ENCODE results near the gene TECRL. TPM values are rescaled to one million over a fixed set of nuclear protein-coding genes. Genes with fewer than 3 reads are reported as not detected.

The TECRL gene
- total and polyA plus RNA-seq, 2 experiments from 2014 or later, result not detected

DNA sequence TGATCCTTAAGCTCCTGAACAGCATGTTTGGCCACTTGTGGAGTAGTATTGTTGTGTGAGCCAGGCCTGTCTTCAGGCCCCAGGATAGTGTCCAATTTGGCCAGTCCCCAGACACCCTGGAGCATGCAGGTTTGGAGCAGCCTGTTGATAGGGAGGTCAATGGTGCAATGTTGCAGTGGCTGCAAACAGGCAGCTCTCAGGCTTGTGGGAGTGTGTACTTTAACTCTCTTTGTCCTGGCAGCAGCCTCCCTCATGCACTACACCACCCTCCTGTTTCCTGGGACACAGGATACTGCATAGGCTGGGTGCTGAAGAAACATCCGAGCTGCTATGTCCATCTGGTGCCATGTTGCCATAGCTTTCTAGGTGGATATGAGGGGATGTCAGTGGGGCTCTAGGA is 24.0 kb downstream of the TECRL start:
- no peak for ATAC-seq
- Mint-ChIP-seq H3K4me3 (no peak overlapping the region), H3K27ac (no peak overlapping the region), H3K4me1 (no peaks in the 10 kb centered on the region), H3K27me3 (ENCODE audit: insufficient read depth, low read depth, poor library complexity) (no peaks in the 10 kb centered on the region), H3K36me3 (ENCODE audit: low read depth) (no peaks in the 10 kb centered on the region), H3K9me3 (no peaks in the 10 kb centered on the region)
- Histone ChIP-seq H3K27ac (ENCODE audit: low read depth) (no peak overlapping the region), H3F3A (replicated peaks; ENCODE audit: low read depth) (no peaks in the 10 kb centered on the region), H4K20me1 (replicated peaks; ENCODE audit: insufficient read depth) (no peaks in the 10 kb centered on the region), H3K27me3 (ENCODE audit: insufficient read depth) (no peaks in the 10 kb centered on the region), H3K79me2 (replicated peaks; ENCODE audit: insufficient read depth) (no peaks in the 10 kb centered on the region), H3K36me3 (ENCODE audit: insufficient read depth) (no peaks in the 10 kb centered on the region), H3K9me2 (ENCODE audit: insufficient read depth) (peaks cover 4% of the 10 kb centered on the region; the same call in 1 of the 2 replicates), H3K4me2 (no peak overlapping the region), H3K4me1 (ENCODE audit: insufficient read depth) (no peaks in the 10 kb centered on the region), H3K4me3 (no peak overlapping the region), H2AFZ (no peak overlapping the region)
- TF ChIP-seq POLR2AphosphoS5 (IDR thresholded peaks at IDR 0.05; ENCODE audit: low read depth) (no peak), JUNB (IDR thresholded peaks at IDR 0.05; ENCODE audit: unreplicated experiment) (no peak), EZH2phosphoT487 (IDR thresholded peaks at IDR 0.05; ENCODE audit: unreplicated experiment) (no peak)
- TF ChIP-seq, protein P1, sequence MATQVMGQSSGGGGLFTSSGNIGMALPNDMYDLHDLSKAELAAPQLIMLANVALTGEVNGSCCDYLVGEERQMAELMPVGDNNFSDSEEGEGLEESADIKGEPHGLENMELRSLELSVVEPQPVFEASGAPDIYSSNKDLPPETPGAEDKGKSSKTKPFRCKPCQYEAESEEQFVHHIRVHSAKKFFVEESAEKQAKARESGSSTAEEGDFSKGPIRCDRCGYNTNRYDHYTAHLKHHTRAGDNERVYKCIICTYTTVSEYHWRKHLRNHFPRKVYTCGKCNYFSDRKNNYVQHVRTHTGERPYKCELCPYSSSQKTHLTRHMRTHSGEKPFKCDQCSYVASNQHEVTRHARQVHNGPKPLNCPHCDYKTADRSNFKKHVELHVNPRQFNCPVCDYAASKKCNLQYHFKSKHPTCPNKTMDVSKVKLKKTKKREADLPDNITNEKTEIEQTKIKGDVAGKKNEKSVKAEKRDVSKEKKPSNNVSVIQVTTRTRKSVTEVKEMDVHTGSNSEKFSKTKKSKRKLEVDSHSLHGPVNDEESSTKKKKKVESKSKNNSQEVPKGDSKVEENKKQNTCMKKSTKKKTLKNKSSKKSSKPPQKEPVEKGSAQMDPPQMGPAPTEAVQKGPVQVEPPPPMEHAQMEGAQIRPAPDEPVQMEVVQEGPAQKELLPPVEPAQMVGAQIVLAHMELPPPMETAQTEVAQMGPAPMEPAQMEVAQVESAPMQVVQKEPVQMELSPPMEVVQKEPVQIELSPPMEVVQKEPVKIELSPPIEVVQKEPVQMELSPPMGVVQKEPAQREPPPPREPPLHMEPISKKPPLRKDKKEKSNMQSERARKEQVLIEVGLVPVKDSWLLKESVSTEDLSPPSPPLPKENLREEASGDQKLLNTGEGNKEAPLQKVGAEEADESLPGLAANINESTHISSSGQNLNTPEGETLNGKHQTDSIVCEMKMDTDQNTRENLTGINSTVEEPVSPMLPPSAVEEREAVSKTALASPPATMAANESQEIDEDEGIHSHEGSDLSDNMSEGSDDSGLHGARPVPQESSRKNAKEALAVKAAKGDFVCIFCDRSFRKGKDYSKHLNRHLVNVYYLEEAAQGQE (IDR thresholded peaks at IDR 0.05; ENCODE audit: unreplicated experiment), result no peak
- TF ChIP-seq, protein P2, sequence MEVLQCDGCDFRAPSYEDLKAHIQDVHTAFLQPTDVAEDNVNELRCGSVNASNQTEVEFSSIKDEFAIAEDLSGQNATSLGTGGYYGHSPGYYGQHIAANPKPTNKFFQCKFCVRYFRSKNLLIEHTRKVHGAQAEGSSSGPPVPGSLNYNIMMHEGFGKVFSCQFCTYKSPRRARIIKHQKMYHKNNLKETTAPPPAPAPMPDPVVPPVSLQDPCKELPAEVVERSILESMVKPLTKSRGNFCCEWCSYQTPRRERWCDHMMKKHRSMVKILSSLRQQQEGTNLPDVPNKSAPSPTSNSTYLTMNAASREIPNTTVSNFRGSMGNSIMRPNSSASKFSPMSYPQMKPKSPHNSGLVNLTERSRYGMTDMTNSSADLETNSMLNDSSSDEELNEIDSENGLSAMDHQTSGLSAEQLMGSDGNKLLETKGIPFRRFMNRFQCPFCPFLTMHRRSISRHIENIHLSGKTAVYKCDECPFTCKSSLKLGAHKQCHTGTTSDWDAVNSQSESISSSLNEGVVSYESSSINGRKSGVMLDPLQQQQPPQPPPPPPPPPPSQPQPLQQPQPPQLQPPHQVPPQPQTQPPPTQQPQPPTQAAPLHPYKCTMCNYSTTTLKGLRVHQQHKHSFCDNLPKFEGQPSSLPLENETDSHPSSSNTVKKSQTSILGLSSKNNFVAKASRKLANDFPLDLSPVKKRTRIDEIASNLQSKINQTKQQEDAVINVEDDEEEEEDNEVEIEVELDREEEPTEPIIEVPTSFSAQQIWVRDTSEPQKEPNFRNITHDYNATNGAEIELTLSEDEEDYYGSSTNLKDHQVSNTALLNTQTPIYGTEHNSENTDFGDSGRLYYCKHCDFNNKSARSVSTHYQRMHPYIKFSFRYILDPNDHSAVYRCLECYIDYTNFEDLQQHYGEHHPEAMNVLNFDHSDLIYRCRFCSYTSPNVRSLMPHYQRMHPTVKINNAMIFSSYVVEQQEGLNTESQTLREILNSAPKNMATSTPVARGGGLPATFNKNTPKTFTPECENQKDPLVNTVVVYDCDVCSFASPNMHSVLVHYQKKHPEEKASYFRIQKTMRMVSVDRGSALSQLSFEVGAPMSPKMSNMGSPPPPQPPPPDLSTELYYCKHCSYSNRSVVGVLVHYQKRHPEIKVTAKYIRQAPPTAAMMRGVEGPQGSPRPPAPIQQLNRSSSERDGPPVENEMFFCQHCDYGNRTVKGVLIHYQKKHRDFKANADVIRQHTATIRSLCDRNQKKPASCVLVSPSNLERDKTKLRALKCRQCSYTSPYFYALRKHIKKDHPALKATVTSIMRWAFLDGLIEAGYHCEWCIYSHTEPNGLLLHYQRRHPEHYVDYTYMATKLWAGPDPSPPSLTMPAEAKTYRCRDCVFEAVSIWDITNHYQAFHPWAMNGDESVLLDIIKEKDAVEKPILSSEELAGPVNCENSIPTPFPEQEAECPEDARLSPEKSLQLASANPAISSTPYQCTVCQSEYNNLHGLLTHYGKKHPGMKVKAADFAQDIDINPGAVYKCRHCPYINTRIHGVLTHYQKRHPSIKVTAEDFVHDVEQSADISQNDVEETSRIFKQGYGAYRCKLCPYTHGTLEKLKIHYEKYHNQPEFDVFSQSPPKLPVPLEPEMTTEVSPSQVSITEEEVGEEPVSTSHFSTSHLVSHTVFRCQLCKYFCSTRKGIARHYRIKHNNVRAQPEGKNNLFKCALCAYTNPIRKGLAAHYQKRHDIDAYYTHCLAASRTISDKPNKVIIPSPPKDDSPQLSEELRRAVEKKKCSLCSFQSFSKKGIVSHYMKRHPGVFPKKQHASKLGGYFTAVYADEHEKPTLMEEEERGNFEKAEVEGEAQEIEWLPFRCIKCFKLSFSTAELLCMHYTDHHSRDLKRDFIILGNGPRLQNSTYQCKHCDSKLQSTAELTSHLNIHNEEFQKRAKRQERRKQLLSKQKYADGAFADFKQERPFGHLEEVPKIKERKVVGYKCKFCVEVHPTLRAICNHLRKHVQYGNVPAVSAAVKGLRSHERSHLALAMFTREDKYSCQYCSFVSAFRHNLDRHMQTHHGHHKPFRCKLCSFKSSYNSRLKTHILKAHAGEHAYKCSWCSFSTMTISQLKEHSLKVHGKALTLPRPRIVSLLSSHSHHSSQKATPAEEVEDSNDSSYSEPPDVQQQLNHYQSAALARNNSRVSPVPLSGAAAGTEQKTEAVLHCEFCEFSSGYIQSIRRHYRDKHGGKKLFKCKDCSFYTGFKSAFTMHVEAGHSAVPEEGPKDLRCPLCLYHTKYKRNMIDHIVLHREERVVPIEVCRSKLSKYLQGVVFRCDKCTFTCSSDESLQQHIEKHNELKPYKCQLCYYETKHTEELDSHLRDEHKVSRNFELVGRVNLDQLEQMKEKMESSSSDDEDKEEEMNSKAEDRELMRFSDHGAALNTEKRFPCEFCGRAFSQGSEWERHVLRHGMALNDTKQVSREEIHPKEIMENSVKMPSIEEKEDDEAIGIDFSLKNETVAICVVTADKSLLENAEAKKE (CRISPR knock-in tag; IDR thresholded peaks at IDR 0.05), result no peak
- no peak for DNase-seq (ENCODE audit: low spot score)

All from GM23338 (cell line).